DND-41 (cell line): ENCODE data around the gene DIP2B.

Source experiments
- ATAC-seq: fragments of 200-7000 bp; cut with Tn5 transposase; 3 replicates; pipeline ENCODE4 v1.9.1; 2021; ENCODE audit warnings: low read depth; ENCODE audit not compliant: insufficient read depth
- DNase-seq: peaks from one replicate; pipeline ENCODE4 v3.0.0-alpha.2; 2020
- H2AFZ ChIP-seq: 2 replicates; pipeline ENCODE4 v1.6.0; 2012; ENCODE audit warnings: low read depth, low read length
- H3K27ac ChIP-seq: 2 replicates; pipeline ENCODE4 v1.5.1; 2012; ENCODE audit warnings: low read length, inconsistent platforms
- H3K27me3 ChIP-seq: fragments of 200-600 bp; sonication (generic); 2 replicates; pipeline ENCODE4 v1.6.0; 2012; ENCODE audit warnings: low read length, mild to moderate bottlenecking, inconsistent platforms; ENCODE audit not compliant: insufficient read depth, poor library complexity
- H3K36me3 ChIP-seq: 2 replicates; pipeline ENCODE4 v1.5.1; 2012; ENCODE audit warnings: low read length, inconsistent platforms; ENCODE audit not compliant: insufficient read depth
- H3K4me1 ChIP-seq: 2 replicates; pipeline ENCODE4 v1.5.1; 2012; ENCODE audit warnings: mild to moderate bottlenecking, low read length; ENCODE audit not compliant: insufficient read depth
- H3K4me2 ChIP-seq: 2 replicates; pipeline ENCODE4 v1.6.0; 2012; ENCODE audit warnings: mild to moderate bottlenecking, moderate library complexity, low read length, inconsistent platforms; ENCODE audit not compliant: insufficient read depth
- H3K4me3 ChIP-seq, 2 experiments: fragments of 200-600 bp in 1 of 2; shearing (Covaris generic) in 1 of 2; 2 replicates each; pipeline ENCODE4 v1.5.1; 2012 to 2016; ENCODE audit warnings: inconsistent platforms in 2 of 2, low read length in 2 of 2, mild to moderate bottlenecking in 2 of 2, low read depth in 1 of 2, moderate library complexity in 1 of 2
- H3K79me2 ChIP-seq: 2 replicates; pipeline ENCODE4 v1.6.0; 2012; ENCODE audit warnings: low read length, inconsistent platforms; ENCODE audit not compliant: insufficient read depth
- H3K9ac ChIP-seq: 2 replicates; pipeline ENCODE4 v1.6.0; 2012; ENCODE audit warnings: low read depth, mild to moderate bottlenecking, inconsistent platforms, low read length, moderate library complexity
- H3K9me3 ChIP-seq: 2 replicates; pipeline ENCODE4 v1.5.1; 2012; ENCODE audit warnings: low read length, moderate library complexity, mild to moderate bottlenecking, inconsistent platforms; ENCODE audit not compliant: insufficient read depth, severe bottlenecking
- H4K20me1 ChIP-seq: 2 replicates; pipeline ENCODE4 v1.6.0; 2012; ENCODE audit warnings: low read length; ENCODE audit not compliant: insufficient read depth
- EZH2 ChIP-seq: IDR thresholded peaks from 3 replicates; pipeline ENCODE4 v1.6.1; 2012; ENCODE audit warnings: borderline replicate concordance, low read depth, mild to moderate bottlenecking, moderate library complexity, low read length, inconsistent platforms; ENCODE audit not compliant: severe bottlenecking
- TF ChIP-seq, protein P1 (sequence below): IDR thresholded peaks from 2 replicates; pipeline ENCODE4 v1.5.1; 2012; ENCODE audit warnings: borderline replicate concordance, low read length, moderate library complexity, mild to moderate bottlenecking; ENCODE audit not compliant: poor library complexity, severe bottlenecking; ENCODE audit errors: extremely low read depth

Gene DIP2B

DNA sequence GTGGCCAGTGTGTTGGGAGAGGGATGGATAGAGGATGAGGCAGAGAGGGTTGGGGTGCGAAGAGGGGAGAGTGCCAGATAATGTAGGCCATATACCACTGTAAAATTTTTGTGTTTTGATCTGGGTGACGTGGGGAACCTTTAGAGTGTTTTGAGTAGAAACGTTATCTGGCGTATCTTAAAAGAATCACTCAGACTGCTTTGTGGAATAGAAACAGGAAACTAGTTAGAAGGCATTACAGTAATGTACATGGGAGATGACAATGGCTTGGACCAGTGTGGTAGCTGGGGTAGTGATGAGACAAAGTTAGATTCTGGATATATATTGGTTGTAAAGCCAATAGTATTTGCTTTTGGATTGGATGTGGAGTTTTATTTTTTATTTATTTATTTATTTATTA, 279.7 kb downstream of the DIP2B start:
- H3K36me3 ChIP-seq: peaks cover 40% of the 10 kb centered on the region

GRCh38 chr12:50785406-50786001, 280.7 kb downstream of the DIP2B start:
- H3K36me3 ChIP-seq: peaks cover 35% of the 10 kb centered on the region

More for the DNA sequence above, 279.7 kb downstream of the DIP2B start:
- Histone ChIP-seq H3K4me2 (no peak overlapping the region), H3K27me3 (no peaks in the 10 kb centered on the region), H3K4me3 (no peak overlapping the region), H3K79me2 (peaks cover 36% of the 10 kb centered on the region), H4K20me1 (no peaks in the 10 kb centered on the region), H3K4me1 (no peaks in the 10 kb centered on the region), H3K27ac (no peak overlapping the region), H3K9me3 (peaks cover 6% of the 10 kb centered on the region), H2AFZ (no peak overlapping the region), H3K9ac (no peak overlapping the region)
- TF ChIP-seq, protein P1, sequence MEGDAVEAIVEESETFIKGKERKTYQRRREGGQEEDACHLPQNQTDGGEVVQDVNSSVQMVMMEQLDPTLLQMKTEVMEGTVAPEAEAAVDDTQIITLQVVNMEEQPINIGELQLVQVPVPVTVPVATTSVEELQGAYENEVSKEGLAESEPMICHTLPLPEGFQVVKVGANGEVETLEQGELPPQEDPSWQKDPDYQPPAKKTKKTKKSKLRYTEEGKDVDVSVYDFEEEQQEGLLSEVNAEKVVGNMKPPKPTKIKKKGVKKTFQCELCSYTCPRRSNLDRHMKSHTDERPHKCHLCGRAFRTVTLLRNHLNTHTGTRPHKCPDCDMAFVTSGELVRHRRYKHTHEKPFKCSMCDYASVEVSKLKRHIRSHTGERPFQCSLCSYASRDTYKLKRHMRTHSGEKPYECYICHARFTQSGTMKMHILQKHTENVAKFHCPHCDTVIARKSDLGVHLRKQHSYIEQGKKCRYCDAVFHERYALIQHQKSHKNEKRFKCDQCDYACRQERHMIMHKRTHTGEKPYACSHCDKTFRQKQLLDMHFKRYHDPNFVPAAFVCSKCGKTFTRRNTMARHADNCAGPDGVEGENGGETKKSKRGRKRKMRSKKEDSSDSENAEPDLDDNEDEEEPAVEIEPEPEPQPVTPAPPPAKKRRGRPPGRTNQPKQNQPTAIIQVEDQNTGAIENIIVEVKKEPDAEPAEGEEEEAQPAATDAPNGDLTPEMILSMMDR: no peak
- no peak for TF ChIP-seq EZH2
- no peak for DNase-seq
- ATAC-seq: no peak

GRCh38 chr12:50786498-50787231, 281.9 kb downstream of the DIP2B start:
- Histone ChIP-seq H3K27me3 (no peaks in the 10 kb centered on the region), H3K4me1 (no peaks in the 10 kb centered on the region), H3K9ac (no peak overlapping the region), H3K4me2 (no peak overlapping the region), H3K79me2 (peaks cover 44% of the 10 kb centered on the region), H4K20me1 (no peaks in the 10 kb centered on the region), H3K36me3 (peaks cover 34% of the 10 kb centered on the region), H2AFZ (no peak overlapping the region), H3K4me3 (no peak overlapping the region), H3K9me3 (peaks cover 6% of the 10 kb centered on the region), H3K27ac (no peak overlapping the region)
- ATAC-seq (no peak), DNase-seq (no peak)
- no peak for TF ChIP-seq EZH2
- TF ChIP-seq, protein P1: no peak

More at GRCh38 chr12:50785406-50786001, 280.7 kb downstream of the DIP2B start:
- Histone ChIP-seq H3K9ac (no peak overlapping the region), H3K4me1 (no peaks in the 10 kb centered on the region), H3K4me3 (no peak overlapping the region), H3K79me2 (peaks cover 38% of the 10 kb centered on the region), H4K20me1 (no peaks in the 10 kb centered on the region), H3K9me3 (peaks cover 6% of the 10 kb centered on the region), H3K27ac (no peak overlapping the region), H3K4me2 (no peak overlapping the region), H3K27me3 (no peaks in the 10 kb centered on the region), H2AFZ (no peak overlapping the region)
- DNase-seq (no peak), ATAC-seq (no peak)
- TF ChIP-seq, protein P1: no peak
- TF ChIP-seq EZH2: no peak
